SK-N-SH treated with all-trans-retinoic acid at 6 μM for 48 hours (cell line): ENCODE data around the gene ITLN2.
"Not testable (repeated sequence)": the region's sequence is repeated elsewhere in the genome, so short reads cannot be mapped to it uniquely, and the experiment has no call there.

ENCODE experiments used
- ARNTL ChIP-seq: fragments of 450-650 bp; formaldehyde crosslinking; IDR thresholded peaks from 2 replicates; pipeline ENCODE4 v1.5.0; 2020; ENCODE audit warnings: low read depth, mild to moderate bottlenecking, moderate library complexity, borderline replicate concordance
- PPARA ChIP-seq: fragments of 250-450 bp; sonication (Bioruptor Pico); IDR thresholded peaks from 2 replicates; pipeline ENCODE4 v1.5.0; 2020; ENCODE audit warnings: mild to moderate bottlenecking, borderline replicate concordance
- RARB ChIP-seq: fragments of 250-450 bp; sonication (Bioruptor Pico); IDR thresholded peaks from 2 replicates; pipeline ENCODE4 v1.8.0; 2021; ENCODE audit warnings: mild to moderate bottlenecking, moderate library complexity
- SNAI2 ChIP-seq: fragments of 250-450 bp; sonication (Bioruptor Pico); IDR thresholded peaks from 2 replicates; pipeline ENCODE4 v1.5.0; 2020; ENCODE audit warnings: mild to moderate bottlenecking, moderate library complexity
- ZFP3 ChIP-seq: fragments of 250-450 bp; sonication (Bioruptor Pico); IDR thresholded peaks from 2 replicates; pipeline ENCODE4 v1.5.0; 2020; ENCODE audit warnings: mild to moderate bottlenecking, moderate library complexity
- ZFP30 ChIP-seq: fragments of 450-650 bp; formaldehyde crosslinking; IDR thresholded peaks from 2 replicates; pipeline ENCODE4 v1.5.0; 2022; ENCODE audit warnings: mild to moderate bottlenecking, moderate library complexity
- ZNF70 ChIP-seq: fragments of 450-650 bp; formaldehyde crosslinking; IDR thresholded peaks from 2 replicates; pipeline ENCODE4 v1.5.0; 2020; ENCODE audit warnings: mild to moderate bottlenecking, moderate library complexity

GRCh38 chr1:160902251-160902650 lies 52.4 kb downstream of the ITLN2 start:
- TF ChIP-seq RARB (CRISPR knock-in tag); ARNTL (CRISPR knock-in tag); ZFP30; SNAI2; PPARA (CRISPR knock-in tag); ZNF70; ZFP3 (CRISPR knock-in tag): not testable (repeated sequence)
